GM19328 (cell line): ENCODE results near the gene DLX6.
A peak's percentile ranks its signal among the peaks of the same experiment; 100 is the strongest.

Experiments used
- ATAC-seq: cut with Tn5 transposase; IDR thresholded peaks from one replicate; pipeline ENCODE4 v1.9.1; 2021; ENCODE audit warnings: mild to moderate bottlenecking, moderate library complexity; ENCODE audit not compliant: unreplicated experiment

DLX6 gene

GRCh38 chr7:96995406-96996110 lies 9.8 kb upstream of the DLX6 start:
- no peak for ATAC-seq

- no peak for ATAC-seq
Observed at GRCh38 chr7:96996111-96996957, 9.0 kb upstream of the DLX6 start.

GRCh38 chr7:96996958-96997511 lies 8.3 kb upstream of the DLX6 start:
- no peak for ATAC-seq

GRCh38 chr7:96997512-96998032 lies 7.8 kb upstream of the DLX6 start:
- ATAC-seq = no peak

GRCh38 chr7:96998333-96998732 lies 7.0 kb upstream of the DLX6 start:
- no peak for ATAC-seq

- ATAC-seq = no peak
Observed at GRCh38 chr7:96998744-96999143, 6.6 kb upstream of the DLX6 start.

GRCh38 chr7:97001221-97001620 lies 4.1 kb upstream of the DLX6 start:
- ATAC-seq = no peak

- ATAC-seq = no peak
Observed at GRCh38 chr7:97001656-97002554, 3.4 kb upstream of the DLX6 start.

GRCh38 chr7:97002555-97003261 lies 2.6 kb upstream of the DLX6 start:
- ATAC-seq = no peak

GRCh38 chr7:97003262-97004246 lies 1.8 kb upstream of the DLX6 start:
- ATAC-seq = no peak

- ATAC-seq = no peak
Observed at GRCh38 chr7:97004247-97005182, 838 bp upstream of the DLX6 start.

- peak; percentile 57 for ATAC-seq
Observed at GRCh38 chr7:97006055-97006815, 882 bp downstream of the DLX6 start.

GRCh38 chr7:97006816-97007582 lies 1.6 kb downstream of the DLX6 start:
- no peak for ATAC-seq

GRCh38 chr7:97007583-97007861 lies 2.2 kb downstream of the DLX6 start:
- ATAC-seq = no peak

GRCh38 chr7:97008275-97008917 lies 3.0 kb downstream of the DLX6 start:
- ATAC-seq = no peak
